ENCODE data around the gene CEBPZ.

Gene CEBPZ

GRCh38 chr2:37180006-37180639 lies 51.3 kb downstream of the CEBPZ start:
- DNase-seq = no peak

- no peak for DNase-seq
These were observed 57.7 kb downstream of the CEBPZ start for GRCh38 chr2:37173741-37174140.

- no peak for DNase-seq
These were observed 59.8 kb downstream of the CEBPZ start for GRCh38 chr2:37171624-37171950.

- DNase-seq = no peak
These were observed 63.0 kb downstream of the CEBPZ start for GRCh38 chr2:37168217-37168981.

GRCh38 chr2:37167636-37168180 lies 63.7 kb downstream of the CEBPZ start:
- no peak for DNase-seq

- no peak for DNase-seq
These were observed 66.6 kb downstream of the CEBPZ start for GRCh38 chr2:37164757-37165156.

- peak in 1 of 2 experiments; percentile 32 for DNase-seq
These were observed 74.3 kb downstream of the CEBPZ start, which contains the start of gene EIF2AK2 for GRCh38 chr2:37156857-37157714. Gene EIF2AK2, minus strand, starts transcription at chr2:37156980. Its CDS starts 9,174 bp downstream, at chr2:37147806.

- DNase-seq = no peak
These were observed 75.1 kb downstream of the CEBPZ start for GRCh38 chr2:37156071-37156856.

- no peak for DNase-seq
These were observed 76.6 kb downstream of the CEBPZ start for GRCh38 chr2:37154785-37155184.

GRCh38 chr2:37153224-37153623 lies 78.2 kb downstream of the CEBPZ start:
- no peak for DNase-seq
